ENCODE data around the gene DNAJC30. TPM values are rescaled to one million over a fixed set of nuclear protein-coding genes. Genes with fewer than 3 reads are reported as not detected.

Gene DNAJC30
- total RNA-seq, 2 donors from 2014 or later = 8.9 to 11.1 TPM

GRCh38 chr7:73638911-73639310 is 44.3 kb downstream of the DNAJC30 start:
- H3K9me3 ChIP-seq (ENCODE audit: control insufficient read depth, low read length) = peaks cover 10% of the 10 kb centered on the region
- H3K4me3 ChIP-seq (ENCODE audit: low read length) = no peak overlapping the region
- H3K36me3 Mint-ChIP-seq (ENCODE audit: low read depth) = no peaks in the 10 kb centered on the region
- no peak overlapping the region for H3K4me3 Mint-ChIP-seq
- H3K27me3 Mint-ChIP-seq (ENCODE audit: insufficient read depth) = peaks cover 12% of the 10 kb centered on the region
- H3K36me3 ChIP-seq (ENCODE audit: control insufficient read depth, insufficient read depth, low read length) = no peaks in the 10 kb centered on the region
- no peak overlapping the region for H3K27ac ChIP-seq (ENCODE audit: low read depth, low read length)
- H3K27ac Mint-ChIP-seq = no peak overlapping the region
- no peak overlapping the region for H3K9ac ChIP-seq (ENCODE audit: extremely low read depth, low read length, poor library complexity, severe bottlenecking)
- 86% methylated on average over 3 of the region's 3 CpGs; no CpG with 5 or more reads in 1 of the 2 experiments for WGBS, 2 experiments (ENCODE audit: insufficient coverage in 1 of 2, insufficient read length in 1 of 2)
- H3K4me1 Mint-ChIP-seq = peaks cover 5% of the 10 kb centered on the region
- no peak for DNase-seq
- H3K9me3 Mint-ChIP-seq = peaks cover 19% of the 10 kb centered on the region
- no peaks in the 10 kb centered on the region for H3K4me1 ChIP-seq (ENCODE audit: control insufficient read depth, insufficient read depth, low read length)
- no peaks in the 10 kb centered on the region for H3K27me3 ChIP-seq (ENCODE audit: control insufficient read depth, insufficient read depth, low read length, poor library complexity, severe bottlenecking)
- TF ChIP-seq, protein P1, sequence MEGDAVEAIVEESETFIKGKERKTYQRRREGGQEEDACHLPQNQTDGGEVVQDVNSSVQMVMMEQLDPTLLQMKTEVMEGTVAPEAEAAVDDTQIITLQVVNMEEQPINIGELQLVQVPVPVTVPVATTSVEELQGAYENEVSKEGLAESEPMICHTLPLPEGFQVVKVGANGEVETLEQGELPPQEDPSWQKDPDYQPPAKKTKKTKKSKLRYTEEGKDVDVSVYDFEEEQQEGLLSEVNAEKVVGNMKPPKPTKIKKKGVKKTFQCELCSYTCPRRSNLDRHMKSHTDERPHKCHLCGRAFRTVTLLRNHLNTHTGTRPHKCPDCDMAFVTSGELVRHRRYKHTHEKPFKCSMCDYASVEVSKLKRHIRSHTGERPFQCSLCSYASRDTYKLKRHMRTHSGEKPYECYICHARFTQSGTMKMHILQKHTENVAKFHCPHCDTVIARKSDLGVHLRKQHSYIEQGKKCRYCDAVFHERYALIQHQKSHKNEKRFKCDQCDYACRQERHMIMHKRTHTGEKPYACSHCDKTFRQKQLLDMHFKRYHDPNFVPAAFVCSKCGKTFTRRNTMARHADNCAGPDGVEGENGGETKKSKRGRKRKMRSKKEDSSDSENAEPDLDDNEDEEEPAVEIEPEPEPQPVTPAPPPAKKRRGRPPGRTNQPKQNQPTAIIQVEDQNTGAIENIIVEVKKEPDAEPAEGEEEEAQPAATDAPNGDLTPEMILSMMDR (conservative IDR thresholded peaks at IDR 0.05) = no peak

GRCh38 chr7:73635428-73636200 is 47.6 kb downstream of the DNAJC30 start:
- peaks cover 5% of the 10 kb centered on the region for H3K9me3 Mint-ChIP-seq
- Histone ChIP-seq H3K27ac (ENCODE audit: low read depth, low read length) (no peak overlapping the region), H3K4me1 (ENCODE audit: control insufficient read depth, insufficient read depth, low read length) (no peaks in the 10 kb centered on the region), H3K4me3 (ENCODE audit: low read length) (no peak overlapping the region), H3K9me3 (ENCODE audit: control insufficient read depth, low read length) (no peaks in the 10 kb centered on the region), H3K27me3 (ENCODE audit: control insufficient read depth, insufficient read depth, low read length, poor library complexity, severe bottlenecking) (no peaks in the 10 kb centered on the region), H3K9ac (ENCODE audit: extremely low read depth, low read length, poor library complexity, severe bottlenecking) (no peak overlapping the region), H3K36me3 (ENCODE audit: control insufficient read depth, insufficient read depth, low read length) (no peaks in the 10 kb centered on the region)
- 84 to 92% methylated on average over 4 to 8 of the region's 8 CpGs for WGBS, 2 experiments (ENCODE audit: insufficient coverage in 1 of 2, insufficient read length in 1 of 2)
- H3K36me3 Mint-ChIP-seq (ENCODE audit: low read depth) = no peaks in the 10 kb centered on the region
- no peak for DNase-seq
- H3K27ac Mint-ChIP-seq = no peak overlapping the region
- no peak overlapping the region for H3K4me3 Mint-ChIP-seq
- peaks cover 20% of the 10 kb centered on the region for H3K27me3 Mint-ChIP-seq (ENCODE audit: insufficient read depth)
- peaks cover 5% of the 10 kb centered on the region for H3K4me1 Mint-ChIP-seq
- TF ChIP-seq, protein P1 (conservative IDR thresholded peaks at IDR 0.05) = no peak

GRCh38 chr7:73633844-73634243 is 49.4 kb downstream of the DNAJC30 start:
- TF ChIP-seq, protein P1 (conservative IDR thresholded peaks at IDR 0.05) = no peak
- Histone ChIP-seq H3K9ac (ENCODE audit: extremely low read depth, low read length, poor library complexity, severe bottlenecking) (no peak overlapping the region), H3K4me1 (ENCODE audit: control insufficient read depth, insufficient read depth, low read length) (no peaks in the 10 kb centered on the region), H3K27me3 (ENCODE audit: control insufficient read depth, insufficient read depth, low read length, poor library complexity, severe bottlenecking) (no peaks in the 10 kb centered on the region), H3K27ac (ENCODE audit: low read depth, low read length) (no peak overlapping the region), H3K9me3 (ENCODE audit: control insufficient read depth, low read length) (no peaks in the 10 kb centered on the region), H3K4me3 (ENCODE audit: low read length) (no peak overlapping the region), H3K36me3 (ENCODE audit: control insufficient read depth, insufficient read depth, low read length) (no peaks in the 10 kb centered on the region)
- no peaks in the 10 kb centered on the region for H3K9me3 Mint-ChIP-seq
- DNase-seq = no peak
- no peak overlapping the region for H3K27ac Mint-ChIP-seq
- 85 to 94% methylated on average over 7 to 8 of the region's 8 CpGs for WGBS, 2 experiments (ENCODE audit: insufficient coverage in 1 of 2, insufficient read length in 1 of 2)
- H3K36me3 Mint-ChIP-seq (ENCODE audit: low read depth) = no peaks in the 10 kb centered on the region
- H3K4me3 Mint-ChIP-seq = no peak overlapping the region
- H3K4me1 Mint-ChIP-seq = peaks cover 5% of the 10 kb centered on the region
- peaks cover 27% of the 10 kb centered on the region for H3K27me3 Mint-ChIP-seq (ENCODE audit: insufficient read depth)
